AG08396 (cell line): Measurements from ENCODE around the gene CXCR6.

ENCODE experiments used
- DNase-seq: peaks from one replicate; pipeline ENCODE4 v3.0.0; 2012; ENCODE audit warnings: low spot score, mixed read lengths

CXCR6 gene

GRCh38 chr3:45968706-45969105 is 25.4 kb downstream of the CXCR6 start:
- DNase-seq = peak; percentile 82

- DNase-seq = no peak
These were observed 25.9 kb downstream of the CXCR6 start for GRCh38 chr3:45969116-45969515.

- no peak for DNase-seq
These were observed 26.7 kb downstream of the CXCR6 start for GRCh38 chr3:45969953-45970352.

GRCh38 chr3:45972534-45973402 is 29.5 kb downstream of the CXCR6 start:
- peak; percentile 83 for DNase-seq

- no peak for DNase-seq
These were observed 31.4 kb downstream of the CXCR6 start for GRCh38 chr3:45974686-45975085.

GRCh38 chr3:45975686-45976085 is 32.4 kb downstream of the CXCR6 start:
- DNase-seq = no peak

GRCh38 chr3:45976191-45977091 is 33.2 kb downstream of the CXCR6 start:
- no peak for DNase-seq

- no peak for DNase-seq
These were observed 34.9 kb downstream of the CXCR6 start for GRCh38 chr3:45978006-45978761.

GRCh38 chr3:45979378-45979777 is 36.1 kb downstream of the CXCR6 start:
- DNase-seq = no peak

GRCh38 chr3:45980229-45980813 is 37.1 kb downstream of the CXCR6 start:
- DNase-seq = no peak

GRCh38 chr3:45980819-45981218 is 37.6 kb downstream of the CXCR6 start:
- no peak for DNase-seq

- peak; percentile 53 for DNase-seq
These were observed 38.2 kb downstream of the CXCR6 start for GRCh38 chr3:45981346-45982074.

GRCh38 chr3:45983770-45984169 is 40.5 kb downstream of the CXCR6 start:
- no peak for DNase-seq

- DNase-seq = no peak
These were observed 41.4 kb downstream of the CXCR6 start for GRCh38 chr3:45984331-45985312.

GRCh38 chr3:45985532-45986302 is 42.5 kb downstream of the CXCR6 start:
- DNase-seq = peak; percentile 42

GRCh38 chr3:45986303-45986982 is 43.2 kb downstream of the CXCR6 start:
- peak; percentile 82 for DNase-seq

GRCh38 chr3:45987368-45988291 is 44.4 kb downstream of the CXCR6 start:
- peak; percentile 37 for DNase-seq
